Measurements from ENCODE around the gene LPIN1.

LPIN1 gene

GRCh38 chr2:11774600-11774999 is 28.2 kb downstream of the LPIN1 start:
- H3K9me3 ChIP-seq (ENCODE audit: severe bottlenecking), result no peaks in the 10 kb centered on the region
- peaks cover 4% of the 10 kb centered on the region for H3K4me1 ChIP-seq (ENCODE audit: insufficient read depth, poor library complexity, severe bottlenecking)
- H3K27me3 ChIP-seq (ENCODE audit: insufficient read depth, poor library complexity, severe bottlenecking), result no peaks in the 10 kb centered on the region
- H3K27ac ChIP-seq (ENCODE audit: poor library complexity, severe bottlenecking), result no peak overlapping the region
- DNase-seq (ENCODE audit: low spot score) (no peak), ATAC-seq (ENCODE audit: low read depth) (no peak)
- TF ChIP-seq CTCF (IDR thresholded peaks at IDR 0.05; ENCODE audit: poor library complexity, severe bottlenecking), result no peak
- H3K36me3 ChIP-seq (ENCODE audit: low read depth), result peaks cover 75% of the 10 kb centered on the region
- no peak overlapping the region for H3K4me3 ChIP-seq (ENCODE audit: severe bottlenecking)

DNA sequence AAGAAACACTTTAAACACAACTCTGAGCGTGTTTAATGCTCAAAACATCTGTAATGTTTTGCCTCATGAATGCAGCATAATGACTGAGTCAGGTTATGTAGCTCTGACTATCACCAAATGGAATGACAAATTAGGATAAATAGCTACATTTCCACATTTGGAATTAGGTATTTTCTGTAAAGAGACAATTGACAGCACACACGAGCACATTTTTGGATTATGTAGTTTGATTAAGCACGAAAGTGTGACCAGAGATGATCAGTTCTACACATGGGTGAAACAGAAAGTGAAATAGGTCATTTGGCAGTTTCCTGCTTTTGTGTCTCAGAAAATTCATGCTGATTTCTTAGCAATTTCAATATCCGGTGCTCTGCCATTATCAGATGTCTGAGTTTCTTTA is 29.0 kb downstream of the LPIN1 start:
- Histone ChIP-seq H3K27me3 (ENCODE audit: insufficient read depth, poor library complexity, severe bottlenecking) (no peaks in the 10 kb centered on the region), H3K4me1 (ENCODE audit: insufficient read depth, poor library complexity, severe bottlenecking) (peaks cover 4% of the 10 kb centered on the region), H3K27ac (ENCODE audit: poor library complexity, severe bottlenecking) (no peak overlapping the region), H3K36me3 (ENCODE audit: low read depth) (peaks cover 78% of the 10 kb centered on the region), H3K9me3 (ENCODE audit: severe bottlenecking) (no peaks in the 10 kb centered on the region), H3K4me3 (ENCODE audit: severe bottlenecking) (no peak overlapping the region)
- DNase-seq (ENCODE audit: low spot score), result no peak
- TF ChIP-seq CTCF (IDR thresholded peaks at IDR 0.05; ENCODE audit: poor library complexity, severe bottlenecking), result no peak
- no peak for ATAC-seq (ENCODE audit: low read depth)

- Histone ChIP-seq H3K36me3 (ENCODE audit: low read depth) (peaks cover 78% of the 10 kb centered on the region), H3K4me1 (ENCODE audit: insufficient read depth, poor library complexity, severe bottlenecking) (peaks cover 4% of the 10 kb centered on the region), H3K9me3 (ENCODE audit: severe bottlenecking) (no peaks in the 10 kb centered on the region), H3K27me3 (ENCODE audit: insufficient read depth, poor library complexity, severe bottlenecking) (no peaks in the 10 kb centered on the region), H3K27ac (ENCODE audit: poor library complexity, severe bottlenecking) (no peak overlapping the region), H3K4me3 (ENCODE audit: severe bottlenecking) (no peak overlapping the region)
- DNase-seq (ENCODE audit: low spot score) (no peak), ATAC-seq (ENCODE audit: low read depth) (no peak)
- TF ChIP-seq CTCF (IDR thresholded peaks at IDR 0.05; ENCODE audit: poor library complexity, severe bottlenecking), result no peak
Measured at GRCh38 chr2:11777066-11777782, 30.8 kb downstream of the LPIN1 start.

GRCh38 chr2:11777886-11778415 is 31.5 kb downstream of the LPIN1 start:
- H3K27ac ChIP-seq (ENCODE audit: poor library complexity, severe bottlenecking), result no peak overlapping the region
- H3K36me3 ChIP-seq (ENCODE audit: low read depth), result peaks cover 78% of the 10 kb centered on the region
- no peaks in the 10 kb centered on the region for H3K27me3 ChIP-seq (ENCODE audit: insufficient read depth, poor library complexity, severe bottlenecking)
- TF ChIP-seq CTCF (IDR thresholded peaks at IDR 0.05; ENCODE audit: poor library complexity, severe bottlenecking), result no peak
- H3K4me1 ChIP-seq (ENCODE audit: insufficient read depth, poor library complexity, severe bottlenecking), result peaks cover 4% of the 10 kb centered on the region
- no peak overlapping the region for H3K4me3 ChIP-seq (ENCODE audit: severe bottlenecking)
- DNase-seq (ENCODE audit: low spot score) (no peak), ATAC-seq (ENCODE audit: low read depth) (no peak)
- no peaks in the 10 kb centered on the region for H3K9me3 ChIP-seq (ENCODE audit: severe bottlenecking)

DNA sequence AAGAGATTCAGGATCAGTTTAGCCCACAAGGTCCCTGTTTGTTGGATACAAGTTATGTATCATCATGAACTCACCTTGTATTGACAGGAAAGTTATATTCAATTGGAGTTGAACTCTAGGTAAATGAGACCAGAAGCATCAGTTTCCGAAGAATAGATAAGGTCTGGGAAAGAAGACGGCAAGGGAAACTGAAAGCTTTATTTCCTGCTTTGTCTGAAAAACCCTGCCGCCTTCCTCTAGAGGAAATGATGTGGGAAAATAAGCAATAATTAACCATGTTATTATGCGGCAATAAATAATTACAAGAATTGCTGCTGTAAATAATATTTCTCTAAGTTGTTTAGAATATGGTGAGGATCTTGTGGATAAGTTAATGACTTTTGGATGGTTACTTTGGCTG is 32.0 kb downstream of the LPIN1 start:
- ATAC-seq (ENCODE audit: low read depth) (no peak), DNase-seq (ENCODE audit: low spot score) (no peak)
- Histone ChIP-seq H3K4me3 (ENCODE audit: severe bottlenecking) (no peak overlapping the region), H3K9me3 (ENCODE audit: severe bottlenecking) (no peaks in the 10 kb centered on the region), H3K27me3 (ENCODE audit: insufficient read depth, poor library complexity, severe bottlenecking) (no peaks in the 10 kb centered on the region), H3K4me1 (ENCODE audit: insufficient read depth, poor library complexity, severe bottlenecking) (peaks cover 4% of the 10 kb centered on the region), H3K27ac (ENCODE audit: poor library complexity, severe bottlenecking) (no peak overlapping the region), H3K36me3 (ENCODE audit: low read depth) (peaks cover 78% of the 10 kb centered on the region)
- no peak for TF ChIP-seq CTCF (IDR thresholded peaks at IDR 0.05; ENCODE audit: poor library complexity, severe bottlenecking)
